GM18511 (cell line): ENCODE measurements around the gene CLN6.
A peak's percentile ranks its signal among the peaks of the same experiment; 100 is the strongest.
"Not testable (repeated sequence)": the region's sequence is repeated elsewhere in the genome, so short reads cannot be mapped to it uniquely, and the experiment has no call there.

Experiments used
- ATAC-seq: cut with Tn5 transposase; IDR thresholded peaks from one replicate; pipeline ENCODE4 v1.9.1; 2021; ENCODE audit warnings: mild to moderate bottlenecking, moderate library complexity; ENCODE audit not compliant: unreplicated experiment

Gene CLN6

DNA sequence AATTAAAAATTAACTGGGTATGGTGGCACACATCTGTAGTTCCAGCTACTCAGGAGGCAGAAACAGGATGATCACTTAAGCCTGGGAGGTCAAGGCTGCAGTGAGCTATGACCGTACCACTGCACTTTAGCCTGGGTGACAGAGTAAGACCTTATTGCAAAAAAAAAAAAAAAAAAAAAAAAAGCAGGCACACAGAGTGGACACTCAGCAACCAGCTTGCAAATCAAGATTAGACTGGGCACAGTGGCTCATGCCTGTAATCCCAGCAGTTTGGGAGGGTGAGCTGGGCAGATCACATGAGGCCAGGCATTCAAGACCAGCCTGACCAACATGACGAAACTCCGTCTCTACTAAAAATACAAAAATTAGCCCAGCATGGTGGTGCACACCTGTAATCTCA is 5.4 kb downstream of the CLN6 start:
- no peak for ATAC-seq

DNA sequence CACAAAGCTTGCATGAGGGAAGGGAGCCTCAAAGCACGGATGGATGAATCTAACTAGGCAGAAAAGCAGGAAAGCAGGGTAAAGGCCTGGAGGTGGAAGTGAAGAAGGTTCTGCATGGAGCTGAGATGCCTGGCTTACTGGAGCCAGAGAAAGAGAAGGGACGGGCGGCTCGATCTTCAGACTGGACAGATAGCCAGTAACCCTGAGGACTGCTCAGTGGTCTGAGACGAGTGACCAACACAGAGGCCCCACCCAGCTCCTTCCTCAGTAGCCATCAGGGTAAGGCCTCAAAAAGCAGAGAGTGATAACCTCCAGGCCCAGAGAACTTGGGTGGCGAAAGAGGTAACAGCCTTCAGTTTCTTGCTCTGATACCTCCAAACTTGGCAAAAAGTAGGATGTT is 6.4 kb downstream of the CLN6 start:
- no peak for ATAC-seq

DNA sequence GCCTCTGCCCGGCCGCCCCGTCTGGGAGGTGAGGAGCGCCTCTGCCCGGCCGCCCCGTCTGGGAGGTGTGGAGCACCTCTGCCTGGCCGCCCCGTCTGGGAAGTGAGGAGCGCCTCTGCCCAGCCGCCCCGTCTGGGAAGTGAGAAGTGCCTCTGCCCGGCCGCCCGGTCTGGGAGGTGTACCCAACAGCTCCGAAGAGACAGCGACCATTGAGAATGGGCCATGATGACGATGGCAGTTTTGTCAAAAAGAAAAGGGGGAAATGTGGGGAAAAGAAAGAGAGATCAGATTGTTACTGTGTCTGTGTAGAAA is 7.1 kb downstream of the CLN6 start:
- ATAC-seq: not testable (repeated sequence)

DNA sequence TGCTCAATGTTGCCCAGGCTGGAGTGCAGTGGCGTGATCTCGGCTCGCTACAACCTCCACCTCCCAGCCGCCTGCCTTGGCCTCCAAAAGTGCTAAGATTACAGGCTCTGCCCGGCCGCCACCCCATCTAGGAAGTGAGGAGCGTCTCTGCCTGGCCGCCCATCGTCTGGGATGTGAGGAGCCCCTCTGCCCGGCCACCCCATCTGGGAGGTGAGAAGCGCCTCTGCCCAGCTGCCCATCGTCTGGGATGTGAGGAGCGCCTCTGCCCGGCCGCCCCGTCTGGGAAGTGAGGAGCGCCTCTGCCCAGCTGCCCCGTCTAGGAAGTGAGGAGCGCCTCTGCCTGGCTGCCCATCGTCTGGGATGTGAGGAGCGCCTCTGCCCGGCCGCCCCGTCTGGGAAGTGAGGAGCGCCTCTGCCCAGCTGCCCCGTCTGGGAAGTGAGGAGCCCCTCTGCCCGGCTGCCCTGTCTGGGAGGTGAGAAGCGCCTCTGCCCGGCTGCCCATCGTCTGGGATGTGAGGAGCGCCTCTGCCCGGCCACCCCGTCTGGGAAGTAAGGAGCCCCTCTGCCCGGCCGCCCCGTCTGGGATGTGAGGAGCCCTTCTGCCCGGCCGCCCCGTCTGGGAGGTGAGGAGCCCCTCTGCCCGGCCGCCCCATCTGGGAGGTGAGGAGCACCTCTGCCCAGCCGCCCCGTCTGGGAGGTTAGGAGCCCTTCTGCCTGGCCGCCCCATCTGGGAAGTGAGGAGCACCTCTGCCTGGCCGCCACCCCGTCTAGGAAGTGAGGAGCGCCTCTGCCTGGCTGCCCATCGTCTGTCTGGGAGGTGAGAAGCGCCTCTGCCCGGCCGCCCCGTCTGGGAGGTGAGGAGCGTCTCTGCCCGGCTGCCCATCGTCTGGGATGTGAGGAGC is 7.7 kb downstream of the CLN6 start:
- ATAC-seq: not testable (repeated sequence)

DNA sequence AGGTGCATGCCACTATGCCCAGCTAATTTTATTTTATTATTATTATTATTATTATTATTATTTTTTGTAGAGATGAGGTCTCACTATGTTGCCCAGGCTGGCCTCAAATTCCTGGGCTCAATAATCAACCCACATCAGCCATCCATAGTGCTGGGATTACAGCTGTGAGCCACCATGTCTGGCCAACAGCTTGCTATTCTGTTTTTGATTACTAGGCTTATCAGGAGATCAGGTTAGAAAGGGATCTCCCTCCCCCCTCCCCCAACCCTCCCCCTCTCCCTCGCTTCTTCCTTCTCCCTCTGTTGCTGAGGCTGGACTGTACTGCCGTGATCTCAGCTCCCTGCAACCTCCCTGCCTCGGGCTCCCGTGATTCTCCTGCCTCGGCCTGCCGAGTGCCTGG is 8.6 kb downstream of the CLN6 start:
- no peak for ATAC-seq

DNA sequence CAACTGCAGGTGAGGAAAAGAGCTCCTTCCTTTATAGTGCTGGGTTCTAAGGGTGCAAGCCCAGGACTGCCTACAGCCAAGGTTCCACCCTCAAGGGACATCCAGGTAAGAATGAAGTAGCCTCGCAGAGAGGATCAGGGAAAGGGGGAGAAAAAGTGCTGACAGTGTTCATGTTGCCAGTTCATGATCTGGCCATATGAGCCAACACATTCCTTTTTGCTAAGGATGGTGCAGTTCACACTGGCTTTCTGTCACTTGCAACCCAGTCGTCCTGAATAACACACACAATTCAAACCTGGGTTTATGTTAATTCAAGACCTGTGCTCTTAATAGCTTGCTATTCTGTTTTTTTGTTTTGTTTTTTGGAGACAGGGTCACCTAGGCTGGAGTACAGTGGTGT is 9.0 kb downstream of the CLN6 start:
- no peak for ATAC-seq

DNA sequence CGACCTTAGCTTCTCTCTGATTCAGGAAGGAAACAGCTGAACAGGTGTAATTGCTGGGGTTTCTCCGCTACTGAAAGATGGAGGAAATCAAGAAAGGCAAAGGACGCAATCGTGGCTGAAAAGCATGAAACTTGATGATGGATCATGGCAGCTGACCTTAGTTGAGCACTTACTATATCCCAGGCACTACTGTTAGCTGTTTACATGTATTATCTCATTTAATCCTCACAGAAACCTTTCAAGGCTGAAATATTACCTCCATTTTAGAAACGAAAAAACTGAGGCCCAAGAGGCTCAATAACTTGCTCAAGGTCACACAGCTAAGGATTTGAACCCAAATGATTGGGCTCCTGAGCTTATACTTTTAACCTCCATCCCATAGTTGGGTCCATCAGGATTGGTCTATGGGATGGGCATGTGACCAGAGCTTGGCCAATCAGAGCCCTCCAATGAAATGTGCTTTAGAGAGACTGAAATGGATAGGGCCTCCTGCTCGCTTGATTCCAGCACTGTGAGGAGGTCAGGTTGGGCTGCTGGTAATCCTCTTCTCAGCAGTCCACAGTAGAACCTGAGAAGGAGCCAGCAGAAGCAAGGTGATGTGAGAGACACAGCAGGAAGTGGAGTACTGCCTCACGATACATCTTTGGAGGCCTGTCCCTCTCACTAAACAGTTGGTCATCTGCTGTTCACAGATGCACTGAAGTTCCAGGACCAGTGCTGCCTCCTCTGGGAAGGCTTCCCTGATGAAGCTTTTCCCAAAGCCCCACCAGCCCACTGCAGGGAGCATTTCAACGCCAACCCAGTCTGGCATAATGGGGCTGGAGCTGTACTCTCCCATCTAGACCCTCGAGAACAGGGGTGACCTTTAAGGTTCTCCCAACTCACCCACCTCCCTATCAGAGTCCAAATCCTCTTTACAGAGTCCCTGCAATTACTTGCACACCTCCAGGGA is 10.4 kb downstream of the CLN6 start:
- no peak for ATAC-seq

DNA sequence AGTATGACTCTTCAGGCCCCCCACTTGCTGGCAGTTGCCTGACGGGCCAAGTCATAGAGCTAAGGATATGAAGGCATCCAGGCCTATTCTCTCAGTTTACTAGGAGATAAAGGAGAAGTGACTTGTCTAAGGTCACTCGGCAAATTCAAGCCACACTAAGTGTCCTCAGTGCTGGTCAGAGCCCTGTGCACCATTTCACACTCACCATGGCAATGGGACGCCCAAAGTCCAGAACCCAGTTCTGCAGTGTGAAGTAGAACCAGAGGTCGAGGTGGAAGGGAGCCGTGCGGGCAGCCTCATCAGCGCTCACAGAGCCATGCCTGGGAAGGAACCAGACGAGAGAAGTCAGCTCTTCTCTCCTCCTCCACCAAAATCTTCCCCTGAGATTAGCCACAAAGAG is 11.2 kb downstream of the CLN6 start:
- no peak for ATAC-seq

DNA sequence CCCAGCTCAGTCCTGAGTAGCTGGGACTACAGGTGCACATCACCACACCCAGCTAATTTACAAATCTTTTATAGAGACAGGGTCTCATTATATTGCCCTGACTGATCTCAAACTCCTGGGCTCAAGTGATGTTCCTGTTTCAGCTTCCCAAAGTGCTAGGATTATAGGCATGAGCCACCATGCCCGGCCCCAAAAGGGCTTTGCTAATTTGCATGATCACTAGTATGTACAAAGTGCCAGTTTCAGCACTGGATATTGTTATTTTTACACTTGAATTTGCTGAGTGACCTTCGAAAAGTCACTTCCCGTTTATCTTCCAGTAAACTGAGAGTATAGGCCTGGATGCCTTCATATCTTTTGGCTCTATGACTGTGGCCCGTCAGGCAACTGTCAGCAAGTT is 12.2 kb downstream of the CLN6 start:
- ATAC-seq: no peak

DNA sequence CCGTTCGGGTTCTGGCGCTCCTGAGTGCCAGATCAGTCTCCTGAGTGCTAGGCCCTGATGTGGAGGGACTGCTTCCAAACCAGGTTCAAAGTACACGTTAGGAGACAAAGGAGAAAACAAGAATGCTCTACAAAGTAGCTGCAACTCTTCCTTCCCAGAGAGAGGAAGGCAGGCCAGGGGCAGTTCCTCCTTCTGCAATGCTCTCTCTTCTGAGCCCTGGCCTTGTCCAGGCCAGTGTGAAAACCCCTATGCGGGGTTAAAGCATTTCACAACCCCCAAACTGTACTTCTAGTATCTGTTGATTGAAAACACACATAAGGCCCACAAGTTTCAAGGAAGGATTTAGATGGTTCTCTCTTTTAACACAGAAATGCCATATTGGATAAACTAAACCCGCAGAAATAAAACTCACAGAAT is 14.7 kb downstream of the CLN6 start:
- no peak for ATAC-seq

DNA sequence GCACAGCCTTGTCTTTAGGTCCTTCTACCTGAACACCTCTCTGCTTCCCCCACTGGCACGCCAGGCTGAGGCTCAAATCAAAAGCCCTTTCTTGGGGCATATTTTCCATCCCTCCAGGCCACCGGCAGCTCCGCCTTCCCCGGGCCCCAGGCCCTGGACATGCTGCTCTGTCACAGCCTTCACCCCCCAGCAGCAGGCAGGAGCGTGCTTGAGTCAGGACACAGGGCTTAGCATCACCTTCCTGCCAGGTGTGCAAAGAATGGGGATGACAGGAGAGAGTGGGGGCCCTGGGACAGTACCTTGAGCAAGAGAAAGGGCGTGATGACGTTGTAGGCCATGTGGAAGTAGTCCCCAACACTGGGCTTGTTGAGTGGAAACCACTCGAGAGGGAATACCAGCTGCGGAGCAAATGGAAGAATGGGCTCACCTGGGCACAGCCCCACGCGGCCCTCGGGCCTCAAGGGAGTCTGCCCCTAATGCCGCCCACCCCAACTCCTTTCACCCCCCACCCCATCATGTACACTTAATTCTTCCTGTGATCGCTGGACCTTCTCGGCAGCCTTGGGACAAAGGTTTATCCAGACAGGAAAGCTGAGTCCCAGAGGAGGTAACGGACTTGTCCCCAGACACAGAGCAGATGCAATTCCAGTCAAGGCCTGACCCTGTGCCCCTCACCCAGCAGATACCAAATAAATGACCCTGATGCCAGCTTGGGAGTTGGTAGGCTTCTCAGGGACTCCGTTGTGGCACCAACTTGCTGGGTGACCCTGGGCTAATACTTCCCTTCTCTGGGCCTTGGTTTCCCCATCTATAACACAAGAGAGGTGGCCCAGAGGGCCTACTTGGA is 15.3 kb downstream of the CLN6 start:
- ATAC-seq: no peak

DNA sequence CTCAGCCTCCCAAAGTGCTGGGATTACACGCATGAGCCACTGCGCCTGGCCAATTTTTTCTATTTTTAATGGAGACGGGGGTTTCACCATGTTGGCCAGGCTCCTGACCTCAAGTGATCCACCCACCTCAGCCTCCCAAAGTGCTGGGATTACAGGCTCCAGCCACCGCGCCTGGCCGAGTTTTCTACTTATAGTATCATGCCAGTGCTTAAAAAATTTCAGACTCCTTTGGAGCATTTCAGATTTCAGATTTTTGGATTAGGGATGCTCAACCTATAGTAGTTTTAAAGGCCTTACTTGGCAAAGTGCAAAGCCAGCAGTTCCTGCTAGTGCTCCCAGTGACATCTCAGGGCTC is 16.1 kb downstream of the CLN6 start:
- ATAC-seq: not testable (repeated sequence)

DNA sequence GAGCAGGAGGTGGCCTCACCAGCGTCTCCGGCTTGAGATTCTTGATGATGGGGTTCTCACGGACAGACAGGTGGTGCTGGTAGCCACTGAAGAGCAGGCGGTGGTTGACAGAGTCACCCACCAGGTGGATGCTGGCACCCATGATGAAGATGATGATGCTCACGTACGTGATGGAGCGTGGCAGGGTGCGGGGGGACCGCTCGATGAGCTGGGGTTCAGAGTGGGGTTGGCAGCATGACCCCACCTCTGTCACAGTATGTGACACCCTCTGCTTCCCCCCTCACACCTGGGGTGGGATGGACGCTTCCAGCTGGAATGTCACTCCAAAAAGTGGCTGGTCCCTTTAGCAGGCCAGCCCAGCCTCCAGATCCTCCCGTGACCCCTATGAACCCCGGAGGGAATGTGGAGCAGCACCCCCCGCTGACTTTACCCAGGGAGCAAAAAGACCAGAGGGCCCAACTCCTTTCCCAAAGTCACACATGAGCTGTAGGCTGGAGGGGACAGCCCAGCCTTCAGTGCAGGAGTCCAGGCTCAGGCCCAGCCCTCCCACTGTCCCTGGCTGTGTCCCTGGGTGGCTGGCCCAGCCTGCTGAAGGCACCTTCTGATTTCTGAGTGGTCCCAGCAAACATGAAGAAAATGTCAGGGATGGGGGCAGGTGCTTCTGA is 17.7 kb downstream of the CLN6 start:
- ATAC-seq: no peak

DNA sequence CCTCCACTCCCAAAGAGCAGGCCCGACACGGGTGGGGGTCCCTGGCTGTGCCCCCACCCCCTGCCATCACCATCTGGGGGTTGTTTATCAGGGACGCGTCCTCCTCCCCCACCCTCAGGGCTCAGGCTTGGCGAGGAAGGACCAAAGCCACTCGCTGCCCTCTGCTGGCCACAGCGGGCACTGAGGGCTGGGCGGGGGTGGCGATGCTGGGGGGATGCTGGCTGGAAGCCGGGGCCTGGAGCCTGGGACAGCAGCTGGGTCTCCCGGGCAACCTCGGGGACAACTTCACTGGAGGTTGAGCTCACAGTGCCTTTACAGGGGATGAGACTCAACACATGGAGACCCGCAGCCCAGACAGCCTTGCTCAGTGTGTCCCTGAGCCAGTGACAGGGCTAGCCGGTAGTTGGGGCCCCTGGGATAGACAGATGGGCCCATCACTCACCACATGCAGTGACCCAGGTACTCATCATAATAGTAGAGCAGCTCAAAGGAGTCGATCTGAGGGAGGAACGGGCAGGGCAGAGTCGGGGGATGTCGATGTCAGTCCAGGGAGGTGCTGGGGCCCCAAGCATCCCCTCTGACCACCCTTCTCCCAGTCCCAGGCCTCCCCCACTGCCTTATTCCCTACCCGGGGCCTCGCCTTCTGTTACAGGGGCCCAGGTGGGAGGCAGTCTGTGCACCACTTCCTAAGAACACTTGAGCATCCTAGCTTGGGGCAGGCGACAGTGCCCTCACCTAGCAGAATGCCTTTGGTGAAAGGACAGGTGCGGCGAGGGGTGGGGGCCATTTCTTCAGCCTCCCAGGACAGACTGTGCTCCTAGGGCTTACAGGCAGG is 18.5 kb downstream of the CLN6 start:
- ATAC-seq: no peak

DNA sequence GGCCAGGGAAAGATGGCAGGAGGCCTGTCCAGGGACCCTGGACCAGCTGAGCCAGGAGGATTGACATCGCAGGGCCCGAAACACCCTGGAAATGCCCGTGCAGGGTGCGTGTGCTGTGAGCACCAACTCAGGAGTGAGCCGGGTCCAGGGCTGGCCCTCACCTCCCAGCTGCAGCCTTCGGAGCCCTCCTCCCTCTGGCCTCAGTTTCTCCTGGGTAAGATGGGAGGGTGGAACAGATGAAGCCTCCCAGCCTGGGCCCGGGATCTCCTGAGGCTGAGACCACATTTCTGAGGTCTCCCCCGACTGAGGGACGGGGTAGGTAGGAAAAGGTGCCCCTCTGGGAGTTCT is 19.1 kb downstream of the CLN6 start:
- ATAC-seq: no peak

DNA sequence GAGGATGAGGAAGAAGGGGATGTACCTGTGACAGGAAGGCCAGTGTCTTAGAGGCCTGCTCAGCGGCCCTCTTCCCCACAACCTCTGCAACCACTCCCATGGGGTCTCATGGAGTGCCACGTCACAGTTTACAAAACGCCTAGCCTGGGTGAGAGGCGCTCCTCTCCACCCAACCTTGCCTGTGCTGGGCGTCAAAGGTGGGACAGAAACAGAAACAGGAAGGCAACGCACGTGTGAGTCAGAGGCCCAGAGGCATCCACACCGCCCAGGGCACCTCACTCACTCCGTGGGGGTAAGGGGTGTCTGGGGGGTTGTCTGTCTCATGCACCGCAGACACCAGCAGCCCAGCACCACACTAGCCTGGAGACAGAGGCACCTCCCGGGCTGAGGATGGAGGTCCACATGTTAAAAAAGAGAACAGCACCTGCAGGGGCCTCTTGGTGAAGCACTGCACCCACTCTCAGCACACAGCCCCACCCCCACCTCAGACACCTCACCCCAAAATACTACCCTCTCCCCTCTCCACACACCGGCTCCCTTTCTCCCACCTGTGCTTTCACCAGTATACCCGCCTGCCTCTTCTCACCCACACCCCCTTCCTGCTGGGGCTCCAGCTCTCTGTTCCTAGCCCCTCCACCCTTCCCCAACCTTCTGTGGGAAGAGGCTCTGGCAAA is 19.7 kb downstream of the CLN6 start:
- peak; percentile 67 for ATAC-seq

DNA sequence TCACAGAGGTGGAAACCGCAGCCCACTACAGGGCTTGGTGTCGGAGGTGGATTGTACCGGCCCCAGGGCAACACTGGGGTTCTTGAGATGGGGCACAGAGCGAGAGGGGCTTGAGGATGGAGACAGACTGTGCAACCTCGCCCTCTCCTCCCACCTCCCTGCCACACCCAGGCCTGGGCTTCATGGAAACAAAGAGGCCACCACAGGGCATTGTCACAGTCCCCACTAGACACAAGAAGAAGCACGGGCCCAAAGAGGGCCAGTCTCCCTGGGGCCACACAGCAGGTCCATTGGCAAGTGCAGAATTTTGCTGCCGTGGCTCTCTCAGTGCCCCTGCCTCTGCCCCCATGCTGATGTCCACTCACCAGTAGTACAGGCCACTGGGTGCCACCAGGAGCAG is 20.3 kb downstream of the CLN6 start:
- no peak for ATAC-seq

DNA sequence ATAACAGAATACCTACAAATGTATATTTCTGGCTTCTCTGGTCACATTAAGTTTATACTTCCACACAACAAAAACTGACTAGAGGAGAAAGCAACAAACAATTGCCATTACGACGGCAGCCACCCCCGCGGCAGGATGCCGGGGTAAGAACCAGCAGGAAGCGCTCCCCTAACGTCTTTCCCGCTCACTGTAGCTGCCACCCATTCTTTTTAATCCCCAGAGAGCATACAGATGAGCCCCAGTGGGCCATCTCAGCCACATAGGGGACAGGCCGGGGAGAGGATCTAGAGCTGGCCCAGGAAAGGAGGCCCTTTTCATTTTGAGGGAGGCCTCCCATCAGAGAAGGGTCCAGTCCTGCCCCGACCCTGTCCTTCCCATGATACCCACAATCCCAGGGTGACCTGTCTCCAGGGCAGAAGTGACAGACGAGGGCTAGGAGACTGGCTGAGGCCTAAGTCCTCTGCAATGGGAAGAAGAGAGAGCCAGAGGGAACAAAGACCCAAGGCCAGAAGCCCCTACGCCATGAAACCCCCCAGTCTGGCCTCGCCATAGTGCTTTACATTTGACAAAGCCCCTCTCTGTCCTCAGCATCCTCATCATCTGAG is 20.8 kb downstream of the CLN6 start:
- ATAC-seq: no peak

DNA sequence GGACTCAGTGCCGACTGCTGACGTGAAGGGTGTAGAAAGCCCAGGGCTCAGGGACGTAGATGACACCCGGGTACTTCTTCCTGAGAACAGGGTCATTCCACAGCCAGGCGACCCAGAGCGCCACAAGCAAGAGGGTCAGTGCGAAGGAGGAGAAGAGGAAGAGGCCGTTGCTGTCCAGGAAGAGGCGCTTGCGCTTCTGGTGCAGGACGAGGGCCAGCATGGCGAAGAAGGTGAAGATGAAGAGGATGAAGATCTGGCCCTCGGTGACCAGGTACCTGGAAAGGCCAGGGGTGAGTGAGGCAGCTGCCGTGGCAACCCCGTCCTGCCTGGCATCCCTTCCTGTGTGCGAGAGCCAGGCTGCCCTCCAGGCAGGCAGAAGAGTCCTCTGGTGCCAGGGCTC is 21.4 kb downstream of the CLN6 start:
- no peak for ATAC-seq
